DOHH2 (cell line): ENCODE measurements around the gene PTBP2.
"Not testable (repeated sequence)": the region's sequence is repeated elsewhere in the genome, so short reads cannot be mapped to it uniquely, and the experiment has no call there.

ENCODE experiments used
- H3F3A ChIP-seq: fragments of 200-600 bp; sonication (generic), shearing (Covaris generic); 2 replicates; pipeline ENCODE4 v1.6.0; 2016; ENCODE audit warnings: antibody characterized with exemption, mild to moderate bottlenecking; ENCODE audit not compliant: control insufficient read depth, insufficient read depth
- H3K27ac ChIP-seq: fragments of 200-600 bp; sonication (generic); 2 replicates; pipeline ENCODE4 v1.5.1; 2014; ENCODE audit warnings: low read depth, mild to moderate bottlenecking, low read length, moderate library complexity
- H3K27me3 ChIP-seq: fragments of 200-600 bp; sonication (generic); 2 replicates; pipeline ENCODE4 v1.6.1; 2014; ENCODE audit warnings: mild to moderate bottlenecking, low read length, mixed read lengths; ENCODE audit not compliant: control insufficient read depth
- H3K36me3 ChIP-seq: fragments of 200-600 bp; sonication (generic); 2 replicates; pipeline ENCODE4 v1.6.1; 2014; ENCODE audit warnings: mild to moderate bottlenecking, low read length, moderate library complexity, mixed read lengths; ENCODE audit not compliant: control insufficient read depth
- H3K4me1 ChIP-seq: fragments of 200-600 bp; sonication (generic); 2 replicates; pipeline ENCODE4 v1.6.1; 2014; ENCODE audit warnings: mild to moderate bottlenecking, low read length, mixed read lengths; ENCODE audit not compliant: control insufficient read depth
- H3K4me2 ChIP-seq: fragments of 200-600 bp; sonication (generic); 2 replicates; pipeline ENCODE4 v1.6.0; 2014; ENCODE audit warnings: mild to moderate bottlenecking, low read length, moderate library complexity
- H3K4me3 ChIP-seq: fragments of 200-600 bp; sonication (generic); 2 replicates; pipeline ENCODE4 v1.5.1; 2014; ENCODE audit warnings: mild to moderate bottlenecking, low read length, mixed read lengths
- H3K79me2 ChIP-seq: fragments of 200-600 bp; sonication (generic); 2 replicates; pipeline ENCODE4 v1.6.1; 2014; ENCODE audit warnings: mild to moderate bottlenecking, low read length, mixed read lengths; ENCODE audit not compliant: control insufficient read depth
- H3K9me2 ChIP-seq: fragments of 200-600 bp; sonication (generic); replicated peaks from 2 replicates; pipeline ENCODE4 v1.6.1; 2014; ENCODE audit warnings: mild to moderate bottlenecking, low read length, mixed read lengths; ENCODE audit not compliant: control insufficient read depth
- H3K9me3 ChIP-seq: fragments of 200-600 bp; sonication (generic); 2 replicates; pipeline ENCODE4 v1.6.1; 2014; ENCODE audit warnings: antibody characterized with exemption, low read length, mixed read lengths; ENCODE audit not compliant: control insufficient read depth, insufficient read depth
- H4K20me1 ChIP-seq: fragments of 200-600 bp; sonication (generic); 2 replicates; pipeline ENCODE4 v1.6.0; 2014; ENCODE audit warnings: low read depth, mild to moderate bottlenecking, antibody characterized with exemption, low read length, moderate library complexity; ENCODE audit not compliant: control insufficient read depth, insufficient read depth
- CTCF ChIP-seq: fragments of 200-600 bp; sonication (generic); IDR thresholded peaks from one replicate; pipeline ENCODE4 v1.5.1; 2014; ENCODE audit warnings: antibody characterized with exemption, mild to moderate bottlenecking, low read depth, low read length; ENCODE audit not compliant: poor library complexity, severe bottlenecking
- EZH2phosphoT487 ChIP-seq: fragments of 200-600 bp; sonication (generic); IDR thresholded peaks from 2 replicates; pipeline ENCODE4 v1.6.1; 2017; ENCODE audit warnings: borderline replicate concordance, mild to moderate bottlenecking, antibody characterized with exemption, low read length, moderate library complexity, mixed read lengths

Gene PTBP2

GRCh38 chr1:96792220-96792619 lies 70.6 kb downstream of the PTBP2 start:
- peaks cover 56% of the 10 kb centered on the region for H3K36me3 ChIP-seq
- TF ChIP-seq EZH2phosphoT487 (no peak), CTCF (no peak)
- H3K4me1 ChIP-seq: no peaks in the 10 kb centered on the region
- H3K9me3 ChIP-seq: no peaks in the 10 kb centered on the region
- H3K27me3 ChIP-seq: no peaks in the 10 kb centered on the region
- no peaks in the 10 kb centered on the region for H3K9me2 ChIP-seq
- H3K27ac ChIP-seq: no peak overlapping the region
- no peaks in the 10 kb centered on the region for H3K79me2 ChIP-seq
- no peak overlapping the region for H3K4me2 ChIP-seq
- H3K4me3 ChIP-seq: no peak overlapping the region
- no peaks in the 10 kb centered on the region for H4K20me1 ChIP-seq
- no peaks in the 10 kb centered on the region for H3F3A ChIP-seq

- H3K27me3 ChIP-seq, H3K4me3 ChIP-seq, H4K20me1 ChIP-seq, H3K27ac ChIP-seq, H3K9me2 ChIP-seq, H3K9me3 ChIP-seq, H3K79me2 ChIP-seq, H3F3A ChIP-seq, H3K4me2 ChIP-seq, H3K4me1 ChIP-seq: not testable (repeated sequence)
- peaks cover 37% of the 10 kb centered on the region for H3K36me3 ChIP-seq
Observed at GRCh38 chr1:96801696-96802095, 80.1 kb downstream of the PTBP2 start.

GRCh38 chr1:96804648-96805047 lies 83.1 kb downstream of the PTBP2 start:
- Histone ChIP-seq H3K9me3 (no peaks in the 10 kb centered on the region), H3K27me3 (no peaks in the 10 kb centered on the region), H3K4me2 (no peak overlapping the region), H3K9me2 (no peaks in the 10 kb centered on the region), H3K36me3 (peaks cover 58% of the 10 kb centered on the region), H3K4me1 (no peaks in the 10 kb centered on the region), H3F3A (no peaks in the 10 kb centered on the region), H3K4me3 (no peak overlapping the region), H3K27ac (no peak overlapping the region), H3K79me2 (no peaks in the 10 kb centered on the region), H4K20me1 (no peaks in the 10 kb centered on the region)
- TF ChIP-seq EZH2phosphoT487 (no peak), CTCF (no peak)

- Histone ChIP-seq H3K4me1 (no peaks in the 10 kb centered on the region), H3K9me2 (no peaks in the 10 kb centered on the region), H3K9me3 (no peaks in the 10 kb centered on the region), H3K27me3 (no peaks in the 10 kb centered on the region), H3K4me2 (no peak overlapping the region), H4K20me1 (no peaks in the 10 kb centered on the region), H3K79me2 (no peaks in the 10 kb centered on the region), H3K27ac (no peak overlapping the region), H3F3A (no peaks in the 10 kb centered on the region), H3K36me3 (peaks cover 76% of the 10 kb centered on the region), H3K4me3 (no peak overlapping the region)
- TF ChIP-seq EZH2phosphoT487 (no peak), CTCF (no peak)
Observed at GRCh38 chr1:96808191-96808590, 86.6 kb downstream of the PTBP2 start.
